Medulla oblongata (tissue), 1 donor: ENCODE measurements around the gene CC2D1B.
"Not testable (repeated sequence)": the region's sequence is repeated elsewhere in the genome, so short reads cannot be mapped to it uniquely, and the experiment has no call there.

Source experiments
- DNase-seq: peaks from one replicate; pipeline ENCODE4 v3.0.0-alpha.2; 2015; ENCODE audit errors: extremely low spot score

CC2D1B gene, protein sequence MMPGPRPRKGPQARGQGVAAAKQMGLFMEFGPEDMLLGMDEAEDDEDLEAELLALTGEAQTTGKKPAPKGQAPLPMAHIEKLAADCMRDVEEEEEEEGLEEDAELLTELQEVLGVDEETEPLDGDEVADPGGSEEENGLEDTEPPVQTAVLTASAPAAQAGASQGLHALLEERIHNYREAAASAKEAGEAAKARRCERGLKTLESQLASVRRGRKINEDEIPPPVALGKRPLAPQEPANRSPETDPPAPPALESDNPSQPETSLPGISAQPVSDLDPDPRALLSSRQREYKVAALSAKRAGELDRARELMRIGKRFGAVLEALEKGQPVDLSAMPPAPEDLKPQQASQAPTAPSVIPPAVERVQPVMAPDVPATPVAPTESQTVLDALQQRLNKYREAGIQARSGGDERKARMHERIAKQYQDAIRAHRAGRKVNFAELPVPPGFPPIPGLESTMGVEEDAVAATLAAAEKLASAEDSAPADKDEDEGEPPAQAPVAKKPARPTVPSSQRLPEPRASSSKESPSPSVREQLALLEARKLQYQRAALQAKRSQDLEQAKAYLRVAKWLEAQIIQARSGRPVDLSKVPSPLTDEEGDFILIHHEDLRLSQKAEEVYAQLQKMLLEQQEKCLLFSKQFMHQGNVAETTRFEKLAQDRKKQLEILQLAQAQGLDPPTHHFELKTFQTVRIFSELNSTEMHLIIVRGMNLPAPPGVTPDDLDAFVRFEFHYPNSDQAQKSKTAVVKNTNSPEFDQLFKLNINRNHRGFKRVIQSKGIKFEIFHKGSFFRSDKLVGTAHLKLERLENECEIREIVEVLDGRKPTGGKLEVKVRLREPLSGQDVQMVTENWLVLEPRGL

DNA sequence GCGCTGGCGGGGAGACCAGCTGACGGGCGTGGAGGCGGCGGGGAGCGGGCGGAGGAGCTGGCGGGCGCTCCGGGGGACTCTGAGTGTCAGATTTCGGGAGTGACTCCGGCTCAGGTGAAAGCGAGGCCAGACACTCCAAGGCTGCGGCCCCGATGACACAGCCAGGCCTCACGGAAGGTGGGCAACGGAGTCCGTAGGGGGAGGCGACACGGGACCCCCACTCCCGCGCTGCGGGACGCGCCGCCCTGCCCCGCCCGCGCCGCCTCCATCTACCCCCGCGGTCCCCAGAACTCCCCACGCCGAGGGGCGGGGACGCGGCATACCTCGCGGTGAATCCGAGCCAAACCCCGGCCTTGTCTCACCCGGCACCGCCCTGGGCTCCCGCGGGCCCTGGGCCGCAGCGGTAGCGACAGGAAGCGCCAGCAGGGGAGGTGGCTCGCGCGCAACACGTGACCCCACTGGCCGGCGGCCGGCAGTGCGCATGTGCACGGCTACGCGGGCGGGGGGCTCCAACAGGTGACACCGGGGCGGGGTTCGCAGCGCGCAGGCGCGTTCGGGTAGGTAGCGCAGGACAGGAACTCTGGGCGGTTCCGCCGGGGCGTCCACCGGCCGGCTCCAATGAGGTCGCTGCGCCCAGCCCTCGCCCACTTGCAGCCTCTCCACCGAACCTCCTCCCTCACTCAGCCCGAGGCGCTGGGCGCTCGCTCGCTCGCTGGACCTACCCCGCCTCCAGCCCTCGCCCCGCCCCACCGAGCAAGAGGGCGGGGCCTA, at the start of gene CC2D1B:
TSS of gene CC2D1B (minus strand) at position 460 of the 771 bp plus-strand sequence. CDS start 1,585 bp downstream, outside the sequence.
- peak; percentile 94 for DNase-seq

DNA sequence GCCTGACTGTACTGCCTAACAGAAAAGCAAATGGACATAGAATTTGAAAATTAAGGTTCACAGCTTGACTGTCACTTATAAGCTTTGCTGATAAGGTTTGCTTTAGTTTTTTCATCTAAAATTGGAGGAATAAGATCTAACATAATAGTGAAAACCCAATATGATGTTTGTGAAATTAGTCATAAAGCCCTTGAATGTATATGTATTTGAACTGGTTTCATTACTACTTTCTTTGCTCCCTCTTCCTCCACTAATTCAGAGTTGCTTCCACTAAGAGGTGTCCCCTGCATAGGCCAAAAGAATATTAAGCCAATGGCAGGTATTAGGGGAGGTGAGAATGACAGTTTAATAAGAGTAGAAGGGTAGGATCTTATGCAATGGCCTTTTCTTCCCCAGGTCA, 48.9 kb upstream of the CC2D1B start:
- DNase-seq = no peak

GRCh38 chr1:52413410-52413989, 47.5 kb upstream of the CC2D1B start:
- no peak for DNase-seq

DNA sequence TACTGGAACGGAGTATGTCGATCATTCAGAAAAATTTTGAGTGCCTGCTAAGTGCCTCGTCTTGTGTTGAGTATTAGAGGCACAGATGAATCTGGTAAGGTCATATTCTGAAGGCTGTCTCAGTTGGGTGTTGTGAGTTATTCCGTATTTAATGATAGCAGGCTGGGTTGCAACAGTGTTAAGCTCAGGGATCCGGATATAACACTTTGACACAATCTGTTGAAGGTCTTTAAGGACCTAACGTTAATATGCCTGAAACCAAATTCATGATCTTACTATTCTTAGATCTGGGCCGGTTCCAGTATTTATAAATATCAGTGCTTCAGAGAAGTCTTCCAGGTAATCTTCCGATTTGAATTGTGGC, 39.0 kb upstream of the CC2D1B start:
- no peak for DNase-seq

GRCh38 chr1:52404116-52404974, 38.3 kb upstream of the CC2D1B start, which contains the start of the genes ORC1 and PRPF38A:
Gene ORC1, minus strand, starts transcription at chr1:52404423. Its CDS starts 2,200 bp downstream, at chr1:52402223.
Gene PRPF38A, plus strand, starts transcription at chr1:52404602. Its CDS starts 148 bp downstream, at chr1:52404750.
- peak; percentile 99 for DNase-seq

GRCh38 chr1:52403566-52404115, 37.6 kb upstream of the CC2D1B start:
- no peak for DNase-seq

- no peak for DNase-seq
These were observed 36.8 kb upstream of the CC2D1B start for GRCh38 chr1:52402860-52403240.

DNA sequence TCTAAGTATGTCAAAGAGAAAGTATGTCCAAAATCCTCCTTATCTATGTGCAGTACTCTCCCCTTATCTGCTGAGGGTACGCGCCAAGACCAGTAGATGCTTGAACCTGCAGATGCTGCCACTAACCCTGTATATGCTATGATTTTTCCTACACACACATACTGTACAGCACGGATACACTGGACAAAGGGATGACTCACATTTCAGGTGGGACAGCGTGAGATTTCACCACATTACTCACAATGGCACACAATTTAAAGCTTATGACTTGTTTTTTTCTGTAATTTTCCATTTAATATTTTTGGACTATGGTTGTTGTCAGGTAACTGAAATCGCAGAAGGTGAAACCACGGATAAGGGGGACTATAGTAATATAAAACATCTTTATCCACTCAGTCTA, 34.1 kb upstream of the CC2D1B start:
- DNase-seq = no peak

- no peak for DNase-seq
These were observed 33.6 kb upstream of the CC2D1B start for GRCh38 chr1:52399629-52400028.

DNA sequence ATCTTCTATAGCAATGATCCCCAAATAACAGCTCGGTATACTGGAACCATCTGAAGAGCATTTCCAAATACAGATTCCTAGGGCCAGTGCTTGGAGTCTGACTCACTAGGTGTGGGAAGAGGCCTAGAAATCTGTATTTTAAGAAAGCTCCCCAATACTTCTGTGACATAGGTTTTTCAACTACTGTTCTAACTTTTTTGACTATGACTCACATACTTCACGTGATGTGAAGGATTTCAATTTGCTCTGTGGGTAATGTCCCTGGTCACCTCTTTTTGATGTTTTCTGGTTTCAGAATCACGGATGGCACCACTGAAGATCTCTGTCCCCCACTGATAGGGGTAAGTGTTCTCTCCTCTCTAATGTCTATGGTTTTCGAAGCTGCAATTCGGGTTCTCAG, 27.2 kb upstream of the CC2D1B start:
- DNase-seq = no peak

GRCh38 chr1:52386458-52386857, 20.5 kb upstream of the CC2D1B start:
- DNase-seq = no peak

GRCh38 chr1:52385376-52385775, 19.4 kb upstream of the CC2D1B start:
- DNase-seq = no peak

DNA sequence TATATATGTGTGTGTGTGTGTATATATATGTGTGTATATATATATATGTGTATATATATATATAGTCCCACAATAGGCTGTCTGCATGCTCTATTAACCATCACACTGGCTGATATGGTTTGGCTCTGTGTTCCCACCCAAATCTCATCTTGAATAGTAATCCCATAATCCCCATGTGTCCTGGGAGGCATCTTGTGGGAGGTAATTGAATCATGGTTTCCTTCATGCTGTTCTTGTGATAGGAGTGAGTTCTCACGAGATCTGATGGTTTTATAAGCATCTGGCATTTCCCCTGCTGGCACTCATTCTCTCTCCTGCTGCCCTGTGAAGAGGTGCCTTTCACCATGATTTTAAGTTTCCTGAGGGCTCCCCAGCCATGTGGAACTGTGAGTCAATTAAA, 3.8 kb upstream of the CC2D1B start:
- not testable (repeated sequence) for DNase-seq

DNA sequence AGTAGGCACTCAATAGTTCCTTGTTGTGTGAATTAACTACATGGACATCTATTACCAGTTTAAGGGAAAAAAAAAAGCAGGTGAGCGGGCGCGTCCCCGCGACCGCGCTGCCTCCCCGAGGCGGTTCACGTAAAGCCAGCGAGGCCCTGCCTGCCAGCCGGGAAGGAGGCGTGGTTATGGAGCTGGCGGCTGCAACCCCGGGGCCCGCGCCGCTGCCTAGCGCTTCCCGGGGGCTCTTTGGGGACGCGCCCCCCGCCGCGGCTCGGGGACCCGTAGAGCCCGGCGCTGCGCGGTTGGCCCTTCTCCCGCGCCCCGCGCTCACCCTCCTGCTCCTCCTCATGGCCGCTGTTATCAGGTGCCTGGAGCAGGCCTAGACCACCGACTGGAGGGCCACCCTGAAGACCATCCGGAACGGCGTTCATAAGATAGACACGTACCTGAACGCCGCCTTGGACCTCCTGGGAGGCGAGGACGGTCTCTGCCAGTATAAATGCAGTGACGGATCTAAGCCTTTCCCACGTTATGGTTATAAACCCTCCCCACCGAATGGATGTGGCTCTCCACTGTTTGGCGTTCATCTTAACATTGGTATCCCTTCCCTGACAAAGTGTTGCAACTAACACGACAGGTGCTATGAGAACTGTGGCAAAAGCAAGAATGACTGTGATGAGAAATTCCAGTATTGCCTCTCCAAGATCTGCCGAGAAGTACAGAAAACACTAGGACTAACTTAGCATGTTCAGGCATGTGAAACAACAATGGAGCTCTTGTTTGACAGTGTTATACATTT, 2.6 kb upstream of the CC2D1B start:
- DNase-seq = peak; percentile 44

GRCh38 chr1:52367272-52367671, 1.3 kb upstream of the CC2D1B start:
- DNase-seq = no peak

GRCh38 chr1:52366517-52366827, 467 bp upstream of the CC2D1B start:
- no peak for DNase-seq

DNA sequence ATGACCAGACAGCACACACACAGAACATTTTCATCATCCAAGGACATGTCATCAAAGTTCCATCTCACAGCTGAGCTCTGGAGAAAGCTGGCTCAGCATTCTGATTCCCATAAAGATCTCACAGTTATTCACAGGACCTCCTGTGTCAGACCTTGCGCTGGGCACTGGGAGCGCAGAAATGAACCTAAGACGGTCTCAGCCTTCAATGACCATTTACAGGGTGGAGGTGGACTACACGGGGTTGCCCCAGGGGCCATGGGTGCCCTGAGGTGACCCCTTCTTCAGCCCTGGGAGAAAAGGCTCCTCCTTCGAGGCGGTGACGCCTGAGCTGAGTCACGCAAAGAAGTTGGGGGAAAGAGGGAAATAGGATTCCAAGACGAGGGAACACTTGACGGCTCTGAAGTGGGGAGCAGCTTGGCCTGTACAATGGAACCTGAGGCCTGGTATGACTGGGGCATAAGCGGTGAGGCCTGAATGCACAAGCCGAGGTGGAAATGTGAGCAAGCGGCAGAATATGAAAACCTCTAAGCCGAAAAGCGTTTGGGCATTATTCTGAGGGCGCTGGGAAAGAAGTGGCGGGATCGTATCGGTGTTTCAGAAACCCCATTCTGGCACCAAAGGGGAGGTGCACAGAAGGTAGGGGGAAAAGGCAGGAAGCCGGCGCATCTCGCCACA, 797 bp downstream of the CC2D1B start:
- DNase-seq = peak; percentile 53

DNA sequence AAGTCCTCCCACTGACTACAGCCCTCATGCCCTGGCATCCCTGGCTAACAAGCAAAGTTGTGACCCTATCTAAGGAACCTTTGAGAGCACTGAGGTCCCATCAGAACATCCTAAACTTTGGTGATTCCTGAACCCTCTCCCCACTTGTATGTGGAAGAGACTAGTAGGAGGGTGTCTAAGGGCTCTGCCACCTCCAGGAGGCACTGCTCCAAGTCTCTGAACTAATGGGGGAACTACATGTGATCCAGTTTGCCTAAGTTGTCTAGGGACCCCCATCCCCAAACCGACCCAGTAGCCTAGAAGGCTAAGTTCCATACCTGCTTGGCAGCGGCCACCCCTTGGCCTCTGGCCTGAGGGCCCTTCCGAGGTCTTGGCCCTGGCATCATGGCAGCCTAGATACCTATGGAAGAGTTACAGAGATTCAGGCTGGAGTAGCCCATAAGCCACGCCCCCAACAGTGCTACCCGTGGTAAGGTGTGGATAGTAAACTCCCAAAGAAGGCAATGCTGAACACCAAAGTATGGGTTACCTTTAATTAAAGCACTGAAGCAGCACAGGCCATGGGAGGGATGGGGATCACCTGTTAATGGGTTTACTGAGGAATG, 1.7 kb downstream of the CC2D1B start:
- no peak for DNase-seq

DNA sequence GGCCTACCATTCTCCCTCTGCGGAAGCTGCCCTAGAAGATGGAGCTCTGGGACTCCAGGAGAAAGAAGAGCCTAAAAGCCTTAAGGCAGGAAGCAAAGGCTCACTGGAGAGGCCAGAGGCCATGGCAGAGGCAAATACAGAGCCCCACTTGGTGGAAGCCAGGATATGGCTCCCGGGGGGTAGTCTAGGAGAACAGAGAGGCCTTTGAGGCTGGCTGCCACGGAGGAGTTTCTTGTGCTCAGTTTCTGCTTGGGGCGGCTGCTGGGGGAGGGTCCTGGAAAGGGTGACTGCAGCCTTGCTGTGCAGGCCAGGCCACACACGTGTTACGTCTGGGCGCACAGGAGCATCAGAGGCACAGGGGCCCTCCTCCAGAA, 5.4 kb downstream of the CC2D1B start:
- no peak for DNase-seq
